GM19372 (cell line): ENCODE results near the gene ITGA2.

Source experiments
- ATAC-seq: cut with Tn5 transposase; IDR thresholded peaks from one replicate; pipeline ENCODE4 v1.9.1; 2021; ENCODE audit warnings: mild to moderate bottlenecking, low read depth, moderate library complexity; ENCODE audit not compliant: unreplicated experiment

ITGA2 gene

GRCh38 chr5:53045263-53045662, 56.1 kb downstream of the ITGA2 start:
- ATAC-seq: no peak

GRCh38 chr5:53048248-53048647, 59.1 kb downstream of the ITGA2 start:
- ATAC-seq: no peak

- ATAC-seq: no peak
These were observed 63.3 kb downstream of the ITGA2 start for GRCh38 chr5:53052499-53052898.

- no peak for ATAC-seq
These were observed 64.2 kb downstream of the ITGA2 start for GRCh38 chr5:53053364-53053763.

- ATAC-seq: no peak
These were observed 66.2 kb downstream of the ITGA2 start for GRCh38 chr5:53055365-53055764.

- no peak for ATAC-seq
These were observed 70.1 kb downstream of the ITGA2 start for GRCh38 chr5:53059281-53059680.

- no peak for ATAC-seq
These were observed 74.0 kb downstream of the ITGA2 start for GRCh38 chr5:53063176-53063575.

- no peak for ATAC-seq
These were observed 74.6 kb downstream of the ITGA2 start for GRCh38 chr5:53063791-53064190.

GRCh38 chr5:53066088-53066487, 76.9 kb downstream of the ITGA2 start:
- ATAC-seq: no peak

- no peak for ATAC-seq
These were observed 78.5 kb downstream of the ITGA2 start for GRCh38 chr5:53067641-53068040.

- no peak for ATAC-seq
These were observed 79.2 kb downstream of the ITGA2 start for GRCh38 chr5:53068291-53068836.

GRCh38 chr5:53069626-53070025, 80.5 kb downstream of the ITGA2 start:
- ATAC-seq: no peak

- ATAC-seq: no peak
These were observed 82.1 kb downstream of the ITGA2 start for GRCh38 chr5:53071298-53071697.

GRCh38 chr5:53071738-53072137, 82.6 kb downstream of the ITGA2 start:
- ATAC-seq: no peak

- ATAC-seq: no peak
These were observed 84.2 kb downstream of the ITGA2 start for GRCh38 chr5:53073348-53073747.

GRCh38 chr5:53076014-53076583, 86.9 kb downstream of the ITGA2 start:
- ATAC-seq: no peak

- ATAC-seq: no peak
These were observed 91.1 kb downstream of the ITGA2 start for GRCh38 chr5:53080271-53080670.

- ATAC-seq: no peak
These were observed 94.8 kb downstream of the ITGA2 start for GRCh38 chr5:53083927-53084326.

- ATAC-seq: no peak
These were observed 95.5 kb downstream of the ITGA2 start for GRCh38 chr5:53084546-53085255.

- ATAC-seq: no peak
These were observed 98.0 kb downstream of the ITGA2 start for GRCh38 chr5:53087171-53087570.

- ATAC-seq: no peak
These were observed 98.5 kb downstream of the ITGA2 start for GRCh38 chr5:53087621-53088121.

GRCh38 chr5:53089481-53089991, 100.4 kb downstream of the ITGA2 start:
- ATAC-seq: peak; percentile 76
